GM12801 (cell line): ENCODE data around the gene SIRPD.

Source experiments
- TF ChIP-seq, protein P1 (sequence below): IDR thresholded peaks from one replicate; pipeline ENCODE4 v1.5.1; 2011; ENCODE audit warnings: control low read depth; ENCODE audit not compliant: insufficient read length; ENCODE audit errors: extremely low read depth

Gene SIRPD

DNA sequence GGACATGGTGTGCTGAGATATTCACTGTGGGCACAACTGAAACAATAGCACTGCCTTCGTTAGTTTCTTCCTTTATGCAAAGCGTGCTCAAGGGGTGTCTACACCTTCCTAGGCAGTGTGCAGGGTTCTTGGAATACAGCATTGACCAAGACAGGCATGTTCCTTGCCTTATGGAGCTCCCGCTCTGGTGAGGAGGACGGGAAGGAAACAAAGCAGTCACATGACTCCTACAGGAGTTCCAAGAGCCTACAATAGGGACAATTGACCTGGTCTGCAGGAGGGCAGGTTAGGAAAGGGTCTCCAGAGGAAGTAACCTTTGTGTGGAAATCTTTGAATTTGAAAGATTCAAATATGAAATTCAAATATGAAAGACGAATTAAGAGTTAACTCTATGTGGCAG, 40.5 kb downstream of the SIRPD start:
- TF ChIP-seq, protein P1, sequence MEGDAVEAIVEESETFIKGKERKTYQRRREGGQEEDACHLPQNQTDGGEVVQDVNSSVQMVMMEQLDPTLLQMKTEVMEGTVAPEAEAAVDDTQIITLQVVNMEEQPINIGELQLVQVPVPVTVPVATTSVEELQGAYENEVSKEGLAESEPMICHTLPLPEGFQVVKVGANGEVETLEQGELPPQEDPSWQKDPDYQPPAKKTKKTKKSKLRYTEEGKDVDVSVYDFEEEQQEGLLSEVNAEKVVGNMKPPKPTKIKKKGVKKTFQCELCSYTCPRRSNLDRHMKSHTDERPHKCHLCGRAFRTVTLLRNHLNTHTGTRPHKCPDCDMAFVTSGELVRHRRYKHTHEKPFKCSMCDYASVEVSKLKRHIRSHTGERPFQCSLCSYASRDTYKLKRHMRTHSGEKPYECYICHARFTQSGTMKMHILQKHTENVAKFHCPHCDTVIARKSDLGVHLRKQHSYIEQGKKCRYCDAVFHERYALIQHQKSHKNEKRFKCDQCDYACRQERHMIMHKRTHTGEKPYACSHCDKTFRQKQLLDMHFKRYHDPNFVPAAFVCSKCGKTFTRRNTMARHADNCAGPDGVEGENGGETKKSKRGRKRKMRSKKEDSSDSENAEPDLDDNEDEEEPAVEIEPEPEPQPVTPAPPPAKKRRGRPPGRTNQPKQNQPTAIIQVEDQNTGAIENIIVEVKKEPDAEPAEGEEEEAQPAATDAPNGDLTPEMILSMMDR = no peak

DNA sequence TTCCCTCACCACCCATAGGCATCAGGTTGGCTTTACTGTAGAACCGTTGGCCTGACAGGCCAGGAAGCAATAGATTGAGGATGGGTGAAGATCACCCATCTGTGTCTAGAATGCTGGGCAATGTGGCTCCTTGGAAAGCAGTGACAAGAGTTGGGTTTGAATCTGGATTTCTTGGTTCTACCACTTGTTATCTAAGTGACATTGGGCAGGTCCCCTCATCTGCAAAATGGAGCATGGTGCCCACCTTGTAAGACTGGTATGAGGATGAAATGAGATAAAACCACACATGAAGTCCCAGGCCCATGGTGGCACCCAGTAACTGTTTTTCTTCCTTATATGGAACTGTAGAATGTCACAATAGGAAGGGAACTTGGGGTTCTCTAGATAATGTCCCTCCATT, 43.7 kb downstream of the SIRPD start:
- TF ChIP-seq, protein P1 = no peak

DNA sequence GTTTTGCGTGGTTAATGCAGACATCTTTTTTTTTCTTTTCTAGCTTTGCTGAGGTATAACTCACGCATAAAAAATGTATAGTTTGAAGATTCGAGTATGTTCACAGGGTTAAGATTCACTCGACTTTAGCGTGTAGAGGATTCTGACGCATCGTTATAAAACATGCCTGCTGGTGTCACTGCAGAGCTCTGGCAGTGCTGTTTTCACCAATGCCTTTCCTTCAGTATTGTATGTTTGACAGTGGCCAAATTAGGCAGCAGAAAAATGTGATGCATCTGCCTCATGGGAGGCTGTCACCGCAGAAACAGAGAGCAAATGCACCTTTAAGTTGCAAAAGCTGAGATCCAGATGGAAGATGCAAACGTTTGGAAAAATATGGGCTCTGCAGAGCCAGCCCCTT, 48.3 kb downstream of the SIRPD start:
- TF ChIP-seq, protein P1 = no peak

DNA sequence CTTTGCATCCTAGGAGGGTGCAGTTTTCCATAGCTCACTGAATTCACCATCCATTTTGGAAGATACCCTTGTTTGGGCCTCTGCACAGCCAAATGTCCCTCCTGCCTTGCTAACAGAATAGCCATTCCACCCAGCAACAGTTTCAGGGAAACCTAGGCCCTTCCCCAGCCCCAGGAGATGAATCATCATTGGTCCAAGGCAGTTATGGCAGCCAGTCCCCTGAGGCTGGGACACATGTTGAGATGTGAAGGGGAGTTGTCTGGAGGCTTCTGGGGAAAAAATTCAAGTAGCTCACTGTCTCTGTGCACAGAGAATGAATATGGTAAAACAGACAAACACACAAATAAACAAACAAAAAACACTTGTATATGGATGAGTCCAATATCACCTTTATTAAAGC, 48.9 kb downstream of the SIRPD start:
- TF ChIP-seq, protein P1 = no peak

DNA sequence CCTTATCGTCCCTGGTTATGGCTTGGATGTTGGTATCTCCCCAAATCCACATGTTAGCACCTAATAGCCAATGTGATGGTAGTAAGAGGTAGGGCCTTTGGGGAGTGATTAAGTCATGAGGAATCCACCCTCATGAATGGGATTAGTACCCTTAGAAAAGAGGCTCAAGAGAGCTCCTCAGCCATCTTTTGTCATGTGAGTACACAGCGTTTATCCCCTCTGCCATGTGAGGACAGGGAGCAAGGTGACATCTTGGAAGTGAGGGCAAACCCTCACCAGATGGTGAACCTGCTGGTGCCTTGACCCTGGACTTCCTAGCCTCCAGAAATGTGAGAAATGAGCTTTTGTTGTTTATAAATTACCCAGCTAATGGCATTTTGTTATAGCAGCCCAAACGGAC, 50.2 kb downstream of the SIRPD start:
- TF ChIP-seq, protein P1 = no peak

DNA sequence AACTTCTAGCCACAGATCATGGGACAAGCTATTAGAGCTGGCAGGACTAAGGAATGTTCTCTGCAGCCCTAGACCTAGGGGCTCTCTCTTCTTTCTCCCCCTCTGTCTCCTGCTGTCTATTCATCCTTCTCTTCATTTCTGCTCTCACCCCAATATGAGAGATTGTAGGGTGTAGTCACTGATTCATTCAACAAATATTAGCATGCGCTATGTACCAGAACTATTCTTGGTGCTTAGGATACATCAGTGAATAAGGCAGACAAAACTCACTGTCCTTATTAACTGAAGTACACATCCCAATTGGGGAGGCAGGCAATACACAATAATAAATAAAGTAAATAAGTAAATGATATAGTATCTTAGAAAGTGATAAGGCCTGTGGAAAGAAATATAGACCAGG, 51.6 kb downstream of the SIRPD start:
- TF ChIP-seq, protein P1 = no peak

DNA sequence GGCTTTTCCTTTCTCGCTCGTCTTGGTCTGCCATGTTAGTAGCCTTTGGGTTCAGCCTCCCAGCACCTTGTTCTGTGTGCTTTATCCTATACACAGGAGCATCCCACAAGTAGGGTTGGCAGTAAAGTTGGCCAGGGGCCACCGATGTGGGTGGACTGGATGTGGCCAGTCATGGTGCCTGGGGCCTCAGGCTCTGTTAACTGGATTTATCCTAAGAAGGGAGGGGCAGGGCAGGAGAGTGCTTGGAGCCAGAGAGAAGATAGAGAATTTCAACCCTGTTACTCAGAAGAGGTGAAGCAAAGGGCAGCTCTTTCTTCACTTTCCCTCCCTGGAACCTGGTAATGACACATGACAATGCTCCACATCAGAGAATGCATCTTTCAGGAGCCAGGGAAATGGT, 52.1 kb downstream of the SIRPD start:
- TF ChIP-seq, protein P1 = no peak

DNA sequence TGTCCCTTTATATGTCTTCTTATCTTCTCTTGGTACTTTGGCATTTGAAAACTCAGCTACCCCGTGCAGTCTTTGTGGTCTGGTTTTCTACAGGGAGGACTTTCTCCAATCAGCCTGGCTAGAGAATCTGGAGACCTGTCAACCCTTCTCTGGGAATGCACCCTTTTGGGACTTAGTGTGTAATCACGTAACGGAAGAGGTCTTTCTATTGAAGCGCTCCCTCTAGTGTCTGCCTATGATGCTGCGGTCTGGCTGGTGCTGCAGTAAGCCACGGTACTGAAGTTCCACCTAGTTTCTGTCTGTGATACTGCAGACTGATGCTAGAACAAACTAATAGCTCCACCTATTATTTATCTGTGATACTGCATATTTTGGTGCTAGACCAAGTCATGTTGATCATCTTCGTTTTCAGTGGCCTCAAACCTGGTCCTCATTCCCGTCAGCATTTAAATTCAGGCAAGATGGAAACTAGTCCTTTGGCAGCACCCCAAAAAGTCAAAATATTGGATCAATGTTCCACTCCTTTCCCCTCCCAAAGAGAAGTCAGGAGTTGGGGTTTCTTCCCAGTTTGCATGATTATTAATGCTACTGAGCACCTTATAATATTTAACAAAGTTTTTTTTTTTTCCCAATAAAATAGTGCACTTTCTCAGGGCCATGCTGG, 53.8 kb downstream of the SIRPD start:
- TF ChIP-seq, protein P1 = peak; percentile 98
